Measurements from ENCODE around the gene CFAP65.

The CFAP65 gene

GRCh38 chr2:219041252-219041651, at the start of gene CFAP65:
TSS of gene CFAP65 (minus strand) at chr2:219041516. CDS start at chr2:219039048, 2,468 bp downstream.
- Histone ChIP-seq H3K9ac (no peak within 1 kb of the TSS), H3K27ac (no peak within 1 kb of the TSS), H3K9me3 (replicated peaks in 1 of 11) (no peaks in the 10 kb centered on the region), H3K4me3 (no peak within 1 kb of the TSS), H3K4me2 (no peak within 1 kb of the TSS), H3K36me3 (no peaks in the 10 kb centered on the region), H3K27me3 (peaks cover 0 to 24% (median 10%) of the 10 kb centered on the region in 11 experiments; a peak in 9 of 22 replicates), H3K4me1 (no peaks in the 10 kb centered on the region), H4K20me1 (peaks cover 0 to 29% (median 0%) of the 10 kb centered on the region in 11 experiments; a peak in 4 of 22 replicates)
- TF ChIP-seq Cebpa-rat (IDR thresholded peaks at IDR 0.05), result no peak

GRCh38 chr2:219090436-219091299, 49.4 kb upstream of the CFAP65 start:
- Histone ChIP-seq H3K27me3 (no peaks in the 10 kb centered on the region), H4K20me1 (peaks cover 0 to 8% (median 0%) of the 10 kb centered on the region in 11 experiments; a peak in 3 of 22 replicates), H3K36me3 (peaks cover 0 to 8% (median 0%) of the 10 kb centered on the region in 11 experiments; a peak in 2 of 22 replicates), H3K4me3 (no peak overlapping the region), H3K9ac (no peak overlapping the region), H3K4me2 (no peak overlapping the region), H3K9me3 (replicated peaks in 1 of 11) (no peaks in the 10 kb centered on the region), H3K4me1 (peaks cover 6 to 26% (median 15%) of the 10 kb centered on the region in 10 experiments; a peak in 16 of 20 replicates), H3K27ac (no peak overlapping the region)
- TF ChIP-seq Cebpa-rat (IDR thresholded peaks at IDR 0.05), result no peak

GRCh38 chr2:219089330-219089729, 48.0 kb upstream of the CFAP65 start:
- H3K4me1 ChIP-seq, result peaks cover 1 to 30% (median 14%) of the 10 kb centered on the region in 10 experiments; a peak in 15 of 20 replicates
- H4K20me1 ChIP-seq, result peaks cover 0 to 8% (median 0%) of the 10 kb centered on the region in 11 experiments; a peak in 3 of 22 replicates
- H3K4me3 ChIP-seq, result no peak overlapping the region
- H3K27ac ChIP-seq, result no peak overlapping the region
- H3K9ac ChIP-seq, result no peak overlapping the region
- no peaks in the 10 kb centered on the region for H3K9me3 ChIP-seq (replicated peaks in 1 of 11)
- TF ChIP-seq Cebpa-rat (IDR thresholded peaks at IDR 0.05), result no peak
- peaks cover 0 to 8% (median 0%) of the 10 kb centered on the region in 11 experiments; a peak in 1 of 22 replicates for H3K36me3 ChIP-seq
- no peaks in the 10 kb centered on the region for H3K27me3 ChIP-seq
- no peak overlapping the region for H3K4me2 ChIP-seq

DNA sequence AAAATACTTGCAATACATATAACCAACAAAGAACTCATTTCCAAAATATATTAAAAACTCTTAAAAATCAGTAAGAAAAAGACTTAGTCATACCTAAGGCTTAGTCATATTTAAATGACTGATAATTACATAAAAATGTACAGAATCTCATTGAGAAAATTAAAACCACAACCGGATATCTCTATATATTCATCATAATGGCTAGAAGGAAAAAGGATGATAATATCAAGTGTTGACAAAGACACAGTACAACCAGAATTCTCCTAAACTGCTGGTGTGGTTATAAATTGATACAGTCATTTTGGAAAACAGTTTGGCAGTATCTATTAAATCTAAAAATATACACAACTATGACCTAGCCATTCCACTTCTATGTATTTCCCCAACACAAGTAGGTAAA, 46.5 kb upstream of the CFAP65 start:
- Histone ChIP-seq H3K4me1 (peaks cover 0 to 30% (median 14%) of the 10 kb centered on the region in 10 experiments; a peak in 11 of 20 replicates), H4K20me1 (peaks cover 0 to 8% (median 0%) of the 10 kb centered on the region in 11 experiments; a peak in 3 of 22 replicates), H3K36me3 (peaks cover 0 to 4% (median 0%) of the 10 kb centered on the region in 11 experiments; a peak in 1 of 22 replicates), H3K27me3 (no peaks in the 10 kb centered on the region), H3K4me3 (no peak overlapping the region), H3K4me2 (peak overlapping the region in 1 of 11 experiments; percentile 69; a peak in 1 of 22 replicates), H3K9me3 (replicated peaks in 1 of 11) (no peaks in the 10 kb centered on the region), H3K27ac (no peak overlapping the region), H3K9ac (no peak overlapping the region)
- TF ChIP-seq Cebpa-rat (IDR thresholded peaks at IDR 0.05), result no peak

- Histone ChIP-seq H3K27me3 (no peaks in the 10 kb centered on the region), H3K4me3 (no peak overlapping the region), H3K9ac (no peak overlapping the region), H3K4me1 (peaks cover 0 to 31% (median 14%) of the 10 kb centered on the region in 10 experiments; a peak in 11 of 20 replicates), H4K20me1 (peaks cover 0 to 8% (median 0%) of the 10 kb centered on the region in 11 experiments; a peak in 3 of 22 replicates), H3K4me2 (peak overlapping the region in 5 of 11 experiments; percentile 35 to 82 (median 56); a peak in 8 of 22 replicates), H3K27ac (no peak overlapping the region), H3K36me3 (peaks cover 0 to 4% (median 0%) of the 10 kb centered on the region in 11 experiments; a peak in 1 of 22 replicates), H3K9me3 (replicated peaks in 1 of 11) (no peaks in the 10 kb centered on the region)
- no peak for TF ChIP-seq Cebpa-rat (IDR thresholded peaks at IDR 0.05)
Observed at GRCh38 chr2:219087361-219087760, 46.0 kb upstream of the CFAP65 start.

- peaks cover 0 to 19% (median 0%) of the 10 kb centered on the region in 11 experiments; a peak in 5 of 22 replicates for H4K20me1 ChIP-seq
- H3K27me3 ChIP-seq, result no peaks in the 10 kb centered on the region
- peak overlapping the region in 5 of 11 experiments; percentile 35 to 82 (median 56); a peak in 10 of 22 replicates for H3K4me2 ChIP-seq
- no peak overlapping the region for H3K4me3 ChIP-seq
- no peaks in the 10 kb centered on the region for H3K9me3 ChIP-seq (replicated peaks in 1 of 11)
- no peak overlapping the region; a peak in 1 of 22 replicates for H3K27ac ChIP-seq
- H3K4me1 ChIP-seq, result peaks cover 9 to 37% (median 18%) of the 10 kb centered on the region in 10 experiments; a peak in 18 of 20 replicates
- no peak for TF ChIP-seq Cebpa-rat (IDR thresholded peaks at IDR 0.05)
- H3K9ac ChIP-seq, result no peak overlapping the region
- peaks cover 0 to 4% (median 0%) of the 10 kb centered on the region in 11 experiments; a peak in 1 of 22 replicates for H3K36me3 ChIP-seq
Observed at GRCh38 chr2:219086196-219086595, 44.9 kb upstream of the CFAP65 start.

DNA sequence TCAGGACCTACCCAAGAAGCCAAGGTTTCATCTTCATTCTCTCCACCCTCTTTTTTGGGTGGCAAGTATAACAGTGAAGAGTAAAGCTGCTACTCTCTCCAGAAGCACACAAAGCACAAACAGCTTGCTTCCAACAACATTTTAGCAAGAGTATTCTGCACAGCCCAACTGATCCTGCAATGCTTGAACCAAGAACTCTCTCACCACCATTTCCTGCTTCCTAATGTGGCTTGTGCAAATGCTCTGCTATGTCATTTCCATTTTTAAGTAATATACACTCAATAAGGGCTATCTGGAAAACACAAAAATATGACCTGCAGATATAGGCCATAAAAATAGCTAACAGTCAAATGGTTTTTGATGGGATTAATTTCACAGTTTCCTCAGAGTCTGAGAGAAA, 43.5 kb upstream of the CFAP65 start:
- peaks cover 13 to 37% (median 20%) of the 10 kb centered on the region in 10 experiments; a peak in 18 of 20 replicates for H3K4me1 ChIP-seq
- H3K27ac ChIP-seq, result no peak overlapping the region
- no peak for TF ChIP-seq Cebpa-rat (IDR thresholded peaks at IDR 0.05)
- no peaks in the 10 kb centered on the region for H3K9me3 ChIP-seq (replicated peaks in 1 of 11)
- peaks cover 0 to 27% (median 0%) of the 10 kb centered on the region in 11 experiments; a peak in 4 of 22 replicates for H4K20me1 ChIP-seq
- H3K9ac ChIP-seq, result no peak overlapping the region
- peak overlapping the region in 5 of 11 experiments; percentile 13 to 43 (median 30); a peak in 7 of 22 replicates for H3K4me2 ChIP-seq
- H3K27me3 ChIP-seq, result no peaks in the 10 kb centered on the region
- 0 out of 22 replicates have a peak, but pooled peaks cover 0 to 4% (median 0%) of the 10 kb centered on the region in 11 experiments for H3K36me3 ChIP-seq
- H3K4me3 ChIP-seq, result no peak overlapping the region

DNA sequence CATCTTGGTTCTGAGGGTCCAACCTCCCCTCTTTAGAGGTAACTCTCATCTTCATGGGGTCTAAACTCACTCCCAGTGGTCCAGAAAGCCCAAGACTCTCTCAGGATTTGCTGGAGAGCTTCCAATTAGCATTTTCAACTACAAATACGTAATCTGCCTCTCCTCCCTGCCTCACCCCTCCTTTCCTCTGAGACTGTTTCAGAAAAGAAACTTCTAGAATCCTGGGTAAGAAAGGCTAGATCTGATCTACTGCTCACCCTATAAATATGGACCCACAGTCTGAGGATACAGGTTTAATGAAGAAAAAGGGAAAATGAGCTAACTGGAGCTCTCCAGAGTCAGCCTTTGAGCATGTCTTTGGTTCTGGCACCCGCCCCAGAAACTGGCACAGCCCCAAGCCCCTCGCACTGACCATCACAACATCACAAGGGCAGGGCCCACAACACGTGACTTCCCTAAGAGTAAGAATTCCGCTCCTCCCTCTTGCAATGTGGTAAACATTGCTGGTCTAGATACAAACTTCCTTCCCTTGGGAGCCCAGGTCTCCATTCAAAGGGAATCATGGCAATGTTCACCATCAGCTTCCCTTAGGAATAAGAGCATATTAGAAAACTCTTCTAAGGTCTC, 41.1 kb upstream of the CFAP65 start:
- H3K27me3 ChIP-seq, result no peaks in the 10 kb centered on the region
- H3K9me3 ChIP-seq (replicated peaks in 1 of 11), result no peaks in the 10 kb centered on the region
- no peak for TF ChIP-seq Cebpa-rat (IDR thresholded peaks at IDR 0.05)
- H3K9ac ChIP-seq, result no peak overlapping the region
- peak overlapping the region in 2 of 11 experiments; percentile 20 to 28; a peak in 2 of 22 replicates for H3K4me2 ChIP-seq
- H4K20me1 ChIP-seq, result peaks cover 0 to 35% (median 0%) of the 10 kb centered on the region in 11 experiments; a peak in 5 of 22 replicates
- H3K4me1 ChIP-seq, result peaks cover 13 to 35% (median 22%) of the 10 kb centered on the region in 10 experiments; a peak in 18 of 20 replicates
- H3K36me3 ChIP-seq, result peaks cover 2 to 11% (median 7%) of the 10 kb centered on the region in 11 experiments; a peak in 20 of 22 replicates
- no peak overlapping the region for H3K4me3 ChIP-seq
- no peak overlapping the region for H3K27ac ChIP-seq
